SK-N-SH (cell line): Measurements from ENCODE around the gene PANK4. TPM values are rescaled to one million over a fixed set of nuclear protein-coding genes. Genes with fewer than 3 reads are reported as not detected.
A peak's percentile ranks its signal among the peaks of the same experiment; 100 is the strongest.

Experiments used
- CTCF ChIA-PET: fragments of 300-600, 350-600 bp; formaldehyde crosslinking; extraction: SDS; loops from one replicate; lab custom pipeline; 2021; lab: Yijun Ruan, JAX
- POLR2A ChIA-PET: fragments of 350-600 bp; sonication (Branson Sonifier 250); formaldehyde crosslinking; extraction: SDS; loops from one replicate; lab custom pipeline; 2020; ENCODE audit warnings: antibody characterized with exemption, inconsistent platforms; lab: Yijun Ruan, JAX
- DNase-seq: peaks from one replicate; pipeline ENCODE4 v3.0.0; 2012
- H2AFZ ChIP-seq: fragments of 200-600 bp; sonication (generic); 2 replicates; pipeline ENCODE4 v1.8.1; 2016; ENCODE audit warnings: antibody characterized with exemption, mild to moderate bottlenecking, low read depth
- H3F3A ChIP-seq: fragments of 200-600 bp; sonication (generic); replicated peaks from 2 replicates; pipeline ENCODE3; 2016; ENCODE audit warnings: antibody characterized with exemption, mild to moderate bottlenecking; ENCODE audit not compliant: insufficient read depth
- H3K27ac ChIP-seq, 2 experiments: fragments of 200-500 bp in 1 of 2; fragments of 200-600 bp in 1 of 2; sonication (Bioruptor generic) in 1 of 2; sonication (generic), shearing (Covaris generic) in 1 of 2; 2 replicates each; pipeline versions ENCODE4 v1.5.1 to v1.6.1; 2014 to 2016; ENCODE audit warnings: low read depth in 2 of 2, inconsistent platforms in 1 of 2, low read length in 1 of 2, mild to moderate bottlenecking in 1 of 2, mixed read lengths in 1 of 2
- H3K27me3 ChIP-seq: fragments of 200-600 bp; sonication (generic), shearing (Covaris generic); 2 replicates; pipeline ENCODE4 v1.6.1; 2016; ENCODE audit warnings: mixed run types; ENCODE audit not compliant: insufficient read depth
- H3K36me3 ChIP-seq, 2 experiments: fragments of 200-500 bp in 1 of 2; fragments of 200-600 bp in 1 of 2; sonication (Bioruptor generic) in 1 of 2; sonication (generic) in 1 of 2; replicated peaks in 1 of 2; 2 replicates each; pipeline versions ENCODE3 to v1.5.1; 2014 to 2016; ENCODE audit warnings: low read length in 1 of 2, mild to moderate bottlenecking in 1 of 2; ENCODE audit not compliant: insufficient read depth in 2 of 2, control insufficient read depth in 1 of 2
- H3K4me1 ChIP-seq, 2 experiments: fragments of 200-500 bp in 1 of 2; fragments of 200-600 bp in 1 of 2; sonication (Bioruptor generic) in 1 of 2; sonication (generic), shearing (Covaris generic) in 1 of 2; 2 replicates each; pipeline versions ENCODE4 v1.5.1 to v1.6.1; 2014 to 2016; ENCODE audit warnings: low read depth in 1 of 2, low read length in 1 of 2, mixed run types in 1 of 2; ENCODE audit not compliant: insufficient read depth in 2 of 2, control insufficient read depth in 1 of 2
- H3K4me2 ChIP-seq: fragments of 200-600 bp; sonication (generic), shearing (Covaris generic); 2 replicates; pipeline ENCODE4 v1.6.1; 2017; ENCODE audit warnings: mixed run types
- H3K4me3 ChIP-seq, 2 experiments: fragments of 200-500 bp in 1 of 2; fragments of 200-600 bp in 1 of 2; sonication (Bioruptor generic) in 1 of 2; sonication (generic), shearing (Covaris generic) in 1 of 2; 2 replicates each; pipeline versions ENCODE4 v1.5.1 to v1.8.1; 2014 to 2016; ENCODE audit warnings: low read depth in 2 of 2, inconsistent platforms in 1 of 2, low read length in 1 of 2, mild to moderate bottlenecking in 1 of 2, mixed read lengths in 1 of 2, moderate library complexity in 1 of 2
- H3K79me2 ChIP-seq: fragments of 200-600 bp; sonication (generic); 2 replicates; pipeline ENCODE4 v1.8.1; 2017; ENCODE audit warnings: mild to moderate bottlenecking; ENCODE audit not compliant: insufficient read depth
- H3K9ac ChIP-seq: fragments of 200-600 bp; sonication (generic); 2 replicates; pipeline ENCODE4 v1.6.1; 2017; ENCODE audit warnings: mixed run types
- H3K9me2 ChIP-seq: fragments of 200-600 bp; sonication (generic); 2 replicates; pipeline ENCODE4 v1.6.1; 2017; ENCODE audit warnings: mixed run types
- H3K9me3 ChIP-seq: fragments of 200-600 bp; sonication (generic); 2 replicates; pipeline ENCODE4 v1.6.1; 2017; ENCODE audit warnings: mixed run types, mild to moderate bottlenecking, moderate library complexity
- H4K20me1 ChIP-seq: fragments of 200-600 bp; sonication (generic); 2 replicates; pipeline ENCODE4 v1.6.1; 2017; ENCODE audit warnings: mild to moderate bottlenecking, mixed run types; ENCODE audit not compliant: insufficient read depth
- FOSL2 ChIP-seq: IDR thresholded peaks from 2 replicates; pipeline ENCODE4 v1.4.0; 2012; ENCODE audit warnings: low read depth, mild to moderate bottlenecking, moderate library complexity, borderline replicate concordance
- FOXJ3 ChIP-seq: sonication (generic); formaldehyde crosslinking; IDR thresholded peaks from 2 replicates; pipeline ENCODE4 v1.5.1; 2020; ENCODE audit warnings: mild to moderate bottlenecking, missing genetic modification reagents
- FOXM1 ChIP-seq: IDR thresholded peaks from 2 replicates; pipeline ENCODE4 v1.4.0; 2012; ENCODE audit warnings: low read depth, mild to moderate bottlenecking
- IRF3 ChIP-seq: fragments of 150-350 bp; IDR thresholded peaks from 2 replicates; pipeline ENCODE4 v1.6.1; 2016; ENCODE audit warnings: mild to moderate bottlenecking, low read depth, low read length
- JUND ChIP-seq: IDR thresholded peaks from 2 replicates; pipeline ENCODE4 v1.4.0; 2012
- MAX ChIP-seq: IDR thresholded peaks from 2 replicates; pipeline ENCODE4 v1.4.0; 2012; ENCODE audit warnings: low read depth
- MEF2A ChIP-seq: IDR thresholded peaks from 2 replicates; pipeline ENCODE4 v1.4.0; 2012; ENCODE audit warnings: low read depth, borderline replicate concordance
- MXI1 ChIP-seq: IDR thresholded peaks from 2 replicates; pipeline ENCODE4 v1.6.1; 2012; ENCODE audit warnings: mild to moderate bottlenecking, low read depth, low read length, improper control_type of control experiment
- PBX3 ChIP-seq: IDR thresholded peaks from 2 replicates; pipeline ENCODE4; 2012
- RAD21 ChIP-seq: IDR thresholded peaks from 2 replicates; pipeline ENCODE4 v1.6.1; 2012; ENCODE audit warnings: mild to moderate bottlenecking, low read length
- REST ChIP-seq: IDR thresholded peaks from 2 replicates; pipeline ENCODE4 v1.6.1; 2012; ENCODE audit warnings: mild to moderate bottlenecking, low read depth, low read length, moderate library complexity
- RFX5 ChIP-seq: IDR thresholded peaks from 2 replicates; pipeline ENCODE4 v1.6.1; 2012; ENCODE audit warnings: mild to moderate bottlenecking, improper control_type of control experiment, low read length
- RXRA ChIP-seq: IDR thresholded peaks from 2 replicates; pipeline ENCODE4 v1.4.0; 2012; ENCODE audit warnings: low read depth, mild to moderate bottlenecking, borderline replicate concordance
- SIN3A ChIP-seq: IDR thresholded peaks from 2 replicates; pipeline ENCODE4 v1.6.1; 2012; ENCODE audit warnings: low read depth, mild to moderate bottlenecking, low read length, moderate library complexity, borderline replicate concordance
- TAF1 ChIP-seq: IDR thresholded peaks from 2 replicates; pipeline ENCODE4 v1.6.1; 2012; ENCODE audit warnings: low read depth, mild to moderate bottlenecking, low read length, moderate library complexity, borderline replicate concordance
- TEAD4 ChIP-seq: IDR thresholded peaks from 2 replicates; pipeline ENCODE4 v1.4.0; 2012; ENCODE audit warnings: mild to moderate bottlenecking, borderline replicate concordance; ENCODE audit not compliant: insufficient read depth
- USF1 ChIP-seq: IDR thresholded peaks from 2 replicates; pipeline ENCODE4 v1.4.0; 2012; ENCODE audit warnings: low read depth, borderline replicate concordance
- USF2 ChIP-seq: fragments of 150-350 bp; IDR thresholded peaks from 2 replicates; pipeline ENCODE4 v1.6.1; 2017; ENCODE audit warnings: antibody characterized with exemption, low read length, low read depth, borderline replicate concordance
- YY1 ChIP-seq: IDR thresholded peaks from 2 replicates; pipeline ENCODE4 v1.4.0; 2012; ENCODE audit warnings: low read depth, mild to moderate bottlenecking
- WGBS: methylation state at CpG from one replicate; pipeline ENCODE4 v1.1.6; 2017; ENCODE audit warnings: low lambda C conversion rate; 5-methylcytosine and 5-hydroxymethylcytosine counted together
- polyA plus RNA-seq, 3 experiments: library from polyadenylated mRNA; depleted of rRNA; stranded (reverse); fragments of >200 nt; gene quantifications; 2 replicates each; pipeline ENCODE4 v1.2.3, GENCODE V29; 2012

PANK4 gene
- polyA plus RNA-seq, 1 of the 3 experiments (the other 2 are of a cell fraction): 16.6 TPM

- no peak for TF ChIP-seq SIN3A
- no peak for TF ChIP-seq TEAD4
- TF ChIP-seq MXI1: no peak
- no peak for TF ChIP-seq PBX3
- TF ChIP-seq MEF2A: no peak
- no peak for TF ChIP-seq TAF1
- TF ChIP-seq USF1: no peak
- no peak for TF ChIP-seq USF2
- no peak for TF ChIP-seq RXRA
- no peak for TF ChIP-seq FOXM1
- no peak for TF ChIP-seq MAX
- no peak for TF ChIP-seq FOSL2
- TF ChIP-seq JUND: no peak
- TF ChIP-seq FOXJ3 (CRISPR knock-in tag): no peak
- no peak for TF ChIP-seq RAD21
- H3K9me3 ChIP-seq: no peaks in the 10 kb centered on the region
- 87% methylated on average over 3 of the region's 12 CpGs for WGBS
- no peaks in the 10 kb centered on the region for H3K36me3 ChIP-seq
- H3F3A ChIP-seq: no peaks in the 10 kb centered on the region
- H3K27ac ChIP-seq: peak overlapping the region in 1 of 2 experiments; percentile 96; a peak in 2 of 4 replicates
- H3K4me2 ChIP-seq: no peak overlapping the region
- H3K4me1 ChIP-seq: peaks cover 0 to 99% of the 10 kb centered on the region in 2 experiments; a peak in 1 of 4 replicates
- no peaks in the 10 kb centered on the region for H3K79me2 ChIP-seq
- CTCF ChIA-PET: interaction anchor here (0.9 kb wide), 1 partner anchor 16 kb away, joined by 4 read pairs; no protein-coding TSS in a partner anchor
- H3K27me3 ChIP-seq: no peaks in the 10 kb centered on the region
- no peaks in the 10 kb centered on the region for H3K9me2 ChIP-seq
- no peaks in the 10 kb centered on the region for H4K20me1 ChIP-seq
- H3K9ac ChIP-seq: no peak overlapping the region
- no peak overlapping the region for H3K4me3 ChIP-seq
- no peak for DNase-seq
- H2AFZ ChIP-seq: no peak overlapping the region
- POLR2A ChIA-PET: interaction anchor here (0.6 to 2.3 kb wide), 5 partner anchors 15 to 70 kb away, joined by 3 to 17 read pairs (median 7); partner anchors contain the start of gene PANK4
These were observed 50.8 kb downstream of the PANK4 start for GRCh38 chr1:2475571-2475970.

GRCh38 chr1:2474933-2475371 lies 51.4 kb downstream of the PANK4 start:
- H3K4me1 ChIP-seq: peaks cover 0 to 99% of the 10 kb centered on the region in 2 experiments; a peak in 1 of 4 replicates
- no peaks in the 10 kb centered on the region for H3K79me2 ChIP-seq
- no peaks in the 10 kb centered on the region for H3K36me3 ChIP-seq
- no peak overlapping the region for H3K9ac ChIP-seq
- 7% methylated on average over 2 of the region's 13 CpGs for WGBS
- H2AFZ ChIP-seq: no peak overlapping the region
- no peaks in the 10 kb centered on the region for H3K9me2 ChIP-seq
- ChIA-PET POLR2A (interaction anchor here (0.6 to 2.3 kb wide), 6 partner anchors 15 to 71 kb away, joined by 3 to 17 read pairs (median 6); partner anchors contain the start of gene PANK4), CTCF (interaction anchor here (2.2 kb wide), 1 partner anchor 15 kb away, joined by 8 read pairs; no protein-coding TSS in a partner anchor)
- no peaks in the 10 kb centered on the region for H4K20me1 ChIP-seq
- H3K27me3 ChIP-seq: no peaks in the 10 kb centered on the region
- no peak overlapping the region for H3K4me2 ChIP-seq
- peak overlapping the region in 1 of 2 experiments; percentile 96; a peak in 2 of 4 replicates for H3K27ac ChIP-seq
- H3K4me3 ChIP-seq: no peak overlapping the region
- no peaks in the 10 kb centered on the region for H3F3A ChIP-seq
- no peaks in the 10 kb centered on the region for H3K9me3 ChIP-seq
- DNase-seq: peak; percentile 96
- TF ChIP-seq YY1 (no peak), RFX5 (peak; percentile 65; the same call in 1 of the 2 replicates), MXI1 (peak; percentile 88), RAD21 (peak; percentile 12; the same call in 1 of the 2 replicates), FOXM1 (no peak), RXRA (no peak), SIN3A (no peak), IRF3 (no peak), REST (no peak)
